Spleen (tissue), 7 donors: Measurements from ENCODE around the gene SLC10A4.

Experiments used
- POLR2A ChIP-seq, 3 donors: fragments of 450-650 bp; IDR thresholded peaks; one replicate each; pipeline ENCODE4 v1.5.1; 2017; ENCODE audit warnings: antibody characterized with exemption in 3 of 3, mild to moderate bottlenecking in 1 of 3
- TF ChIP-seq, protein P1 (sequence below), 11 experiments: fragments of 200-600 bp in 7 of 11; fragments of 450-650 bp in 4 of 11; sonication (generic) in 4 of 11; IDR thresholded peaks in 8 of 11; conservative IDR thresholded peaks in 3 of 11; 1 replicate in 7 of 11; 2 replicates in 4 of 11; pipeline versions ENCODE4 v1.4.0 to v1.8.0; 2016 to 2021; ENCODE audit warnings: antibody characterized with exemption in 11 of 11, inconsistent platforms in 4 of 11, mild to moderate bottlenecking in 1 of 11
- donor health status: DM: no; HTN: no; CAD: no; lungs with moderate emphysema.
- donor health status: DM: no; HTN: no; CAD: no.
- donor health status: DM: no; HTN: no; CAD: no.

DNA sequence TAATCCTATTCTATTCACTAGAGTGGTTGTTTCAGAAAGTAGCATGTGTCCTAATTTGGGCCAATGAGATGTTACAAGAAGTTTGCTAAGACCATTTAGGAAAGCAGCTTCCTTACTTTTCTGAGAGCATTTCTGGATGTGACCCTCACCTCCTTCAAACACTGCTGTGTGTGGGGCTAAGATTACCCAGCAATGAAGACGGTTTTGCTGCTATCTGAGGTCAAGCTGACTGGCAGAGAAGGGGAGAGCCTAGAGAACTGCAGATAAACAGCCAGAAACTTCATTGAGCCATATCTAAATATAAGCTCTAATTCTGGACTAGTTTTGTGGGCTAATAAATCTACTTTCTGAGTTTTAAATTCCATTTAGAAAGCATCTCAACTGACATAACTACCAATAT lies 43.3 kb downstream of the SLC10A4 start:
- TF ChIP-seq, protein P1, sequence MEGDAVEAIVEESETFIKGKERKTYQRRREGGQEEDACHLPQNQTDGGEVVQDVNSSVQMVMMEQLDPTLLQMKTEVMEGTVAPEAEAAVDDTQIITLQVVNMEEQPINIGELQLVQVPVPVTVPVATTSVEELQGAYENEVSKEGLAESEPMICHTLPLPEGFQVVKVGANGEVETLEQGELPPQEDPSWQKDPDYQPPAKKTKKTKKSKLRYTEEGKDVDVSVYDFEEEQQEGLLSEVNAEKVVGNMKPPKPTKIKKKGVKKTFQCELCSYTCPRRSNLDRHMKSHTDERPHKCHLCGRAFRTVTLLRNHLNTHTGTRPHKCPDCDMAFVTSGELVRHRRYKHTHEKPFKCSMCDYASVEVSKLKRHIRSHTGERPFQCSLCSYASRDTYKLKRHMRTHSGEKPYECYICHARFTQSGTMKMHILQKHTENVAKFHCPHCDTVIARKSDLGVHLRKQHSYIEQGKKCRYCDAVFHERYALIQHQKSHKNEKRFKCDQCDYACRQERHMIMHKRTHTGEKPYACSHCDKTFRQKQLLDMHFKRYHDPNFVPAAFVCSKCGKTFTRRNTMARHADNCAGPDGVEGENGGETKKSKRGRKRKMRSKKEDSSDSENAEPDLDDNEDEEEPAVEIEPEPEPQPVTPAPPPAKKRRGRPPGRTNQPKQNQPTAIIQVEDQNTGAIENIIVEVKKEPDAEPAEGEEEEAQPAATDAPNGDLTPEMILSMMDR (IDR thresholded peaks at IDR 0.05 in 8 of 11, conservative IDR thresholded peaks at IDR 0.05 in 3 of 11) = no peak
- no peak for TF ChIP-seq POLR2A (IDR thresholded peaks at IDR 0.05)
